Heart left ventricle (tissue), 13 donors: ENCODE data around the gene SUPT3H.

ENCODE experiments used
- POLR2A ChIP-seq, 2 donors: fragments of 450-650 bp; IDR thresholded peaks; one replicate each; pipeline ENCODE4 v1.6.1; 2017; ENCODE audit warnings: antibody characterized with exemption in 2 of 2, mild to moderate bottlenecking in 2 of 2, moderate library complexity in 2 of 2
- TF ChIP-seq, protein P1 (sequence below), 12 donors: fragments of 200-600 bp; sonication (generic) in 4 of 12; IDR thresholded peaks; one replicate each; pipeline versions ENCODE4 v1.5.0 to v1.8.0; 2018 to 2022; ENCODE audit warnings: antibody characterized with exemption in 12 of 12, mild to moderate bottlenecking in 5 of 12
- donor health status: ischemic (EF 13 %, LVEDD 7.1; RV severe dilation, severe dysfunction).
- donor health status: DM: no; HTN: yes; CAD: no.
- donor health status: DM: no; HTN: no; CAD: no.
- donor health status: ischemic (EF 25% LVEDD 6.9; RV normal size, moderate dysfunction).
- donor health status: ischemic (EF 25% LVEDD 5.7; RV mildly dilated, moderate dysfunction).
- donor health status: ischemic (EF 35%, LVEDD 5.7; RV mildly dilated, moderate dysfunction).
- donor health status: nonischemic (EF 11% LVEDD 7.7; RV severe dilation, severe dysfunction).
- donor health status: DM: yes; HTN: yes; CAD: no.
- donor health status: PGD.
- donor health status: ischemic (EF 29% LVEDD 5.4; RV normal size, mild dysfunction).
- donor health status: nonischemic (EF 23%, LVEDD 6.1; RV moderate dilation, normal function).

- TF ChIP-seq POLR2A (IDR thresholded peaks at IDR 0.05): no peak
- TF ChIP-seq, protein P1, sequence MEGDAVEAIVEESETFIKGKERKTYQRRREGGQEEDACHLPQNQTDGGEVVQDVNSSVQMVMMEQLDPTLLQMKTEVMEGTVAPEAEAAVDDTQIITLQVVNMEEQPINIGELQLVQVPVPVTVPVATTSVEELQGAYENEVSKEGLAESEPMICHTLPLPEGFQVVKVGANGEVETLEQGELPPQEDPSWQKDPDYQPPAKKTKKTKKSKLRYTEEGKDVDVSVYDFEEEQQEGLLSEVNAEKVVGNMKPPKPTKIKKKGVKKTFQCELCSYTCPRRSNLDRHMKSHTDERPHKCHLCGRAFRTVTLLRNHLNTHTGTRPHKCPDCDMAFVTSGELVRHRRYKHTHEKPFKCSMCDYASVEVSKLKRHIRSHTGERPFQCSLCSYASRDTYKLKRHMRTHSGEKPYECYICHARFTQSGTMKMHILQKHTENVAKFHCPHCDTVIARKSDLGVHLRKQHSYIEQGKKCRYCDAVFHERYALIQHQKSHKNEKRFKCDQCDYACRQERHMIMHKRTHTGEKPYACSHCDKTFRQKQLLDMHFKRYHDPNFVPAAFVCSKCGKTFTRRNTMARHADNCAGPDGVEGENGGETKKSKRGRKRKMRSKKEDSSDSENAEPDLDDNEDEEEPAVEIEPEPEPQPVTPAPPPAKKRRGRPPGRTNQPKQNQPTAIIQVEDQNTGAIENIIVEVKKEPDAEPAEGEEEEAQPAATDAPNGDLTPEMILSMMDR (IDR thresholded peaks at IDR 0.05): no peak
These were observed 217.4 kb downstream of the SUPT3H start for GRCh38 chr6:45160305-45160704.
